Kidney (tissue), 14 donors: ENCODE measurements around the gene NEDD4L. TPM values are rescaled to one million over a fixed set of nuclear protein-coding genes. Genes with fewer than 3 reads are reported as not detected.

Experiments
- DNase-seq, 5 donors: peaks; one replicate each; pipeline ENCODE4 v3.0.0-alpha.2; 2013 to 2020
- FAIRE-seq: peaks from 2 replicates; lab custom pipeline; 2012; peaks lifted over from hg19 to GRCh38; lab: Jason Lieb, UNC
- H3K27ac ChIP-seq, 2 donors: one replicate each; pipeline ENCODE4 v1.7.0; 2013; ENCODE audit warnings: low read depth in 2 of 2, low read length in 2 of 2, inconsistent platforms in 1 of 2
- H3K27me3 ChIP-seq: one replicate; pipeline ENCODE4 v1.7.1; 2013; ENCODE audit warnings: low read length, inconsistent platforms; ENCODE audit not compliant: control insufficient read depth, insufficient read depth
- H3K36me3 ChIP-seq, 3 donors: one replicate each; pipeline versions ENCODE4 v1.7.0 to v1.7.1; 2013; ENCODE audit warnings: low read length in 3 of 3, control low read depth in 1 of 3, inconsistent platforms in 1 of 3; ENCODE audit not compliant: insufficient read depth in 3 of 3, control insufficient read depth in 2 of 3
- H3K4me1 ChIP-seq, 3 donors: one replicate each; pipeline versions ENCODE4 v1.7.0 to v1.7.1; 2013; ENCODE audit warnings: low read length in 3 of 3, inconsistent platforms in 1 of 3, low read depth in 1 of 3; ENCODE audit not compliant: control insufficient read depth in 2 of 3, insufficient read depth in 2 of 3
- H3K4me3 ChIP-seq, 3 donors: one replicate each; pipeline versions ENCODE4 v1.7.0 to v1.8.1; 2013; ENCODE audit warnings: low read length in 3 of 3, control low read depth in 1 of 3, inconsistent platforms in 1 of 3
- H3K9ac ChIP-seq, 3 donors: one replicate each; pipeline versions ENCODE4 v1.7.0 to v1.7.1; 2013; ENCODE audit warnings: low read length in 3 of 3, control low read depth in 1 of 3, inconsistent platforms in 1 of 3
- H3K9me3 ChIP-seq, 3 donors: one replicate each; pipeline versions ENCODE4 v1.7.0 to v1.7.1; 2013; ENCODE audit warnings: low read length in 3 of 3, control low read depth in 1 of 3, inconsistent platforms in 1 of 3; ENCODE audit not compliant: control insufficient read depth in 2 of 3, insufficient read depth in 1 of 3
- intact Hi-C: fragments of 100-400 bp; cut with DNase I; formaldehyde crosslinking; loops from one replicate; pipeline ENCODE4 v1.11.1; 2022
- polyA plus RNA-seq: library from polyadenylated mRNA; stranded (reverse); fragments of 350-450 nt; fragmentation: Illumina TruSeq; extraction: RNeasy Lipid Tissue Mini Kit (QIAGEN cat#74804); gene quantifications from one replicate; pipeline ENCODE4 v1.2.3, GENCODE V29; 2014; ENCODE audit warnings: low read depth, low replicate concordance; ENCODE audit not compliant: insufficient read depth
- total RNA-seq: library from RNA; stranded (reverse); fragmentation: NEBNext Ultra II Directional; extraction: Animal tissue kit (Norgen Biotek cat#: 25700); gene quantifications from one replicate; pipeline ENCODE4 v1.2.1, GENCODE V29; 2021
- TF ChIP-seq, protein P1 (sequence below): IDR thresholded peaks from 3 replicates; pipeline ENCODE4 v1.5.1; 2012; ENCODE audit warnings: mild to moderate bottlenecking, moderate library complexity, borderline replicate concordance; ENCODE audit not compliant: insufficient read depth; ENCODE audit errors: extremely low read depth
- donor health status: control.
- donor health status: control.
- donor health status: control.
- donor health status: control.
- donor health status: control.
- donor health status: DM: yes; HTN: yes; CAD: no.
- donor health status: Normal renal cell carcinoma (clear cell type).

The NEDD4L gene
- total and polyA plus RNA-seq, 2 donors from 2014 or later, result 90.8 to 95.7 TPM

DNA sequence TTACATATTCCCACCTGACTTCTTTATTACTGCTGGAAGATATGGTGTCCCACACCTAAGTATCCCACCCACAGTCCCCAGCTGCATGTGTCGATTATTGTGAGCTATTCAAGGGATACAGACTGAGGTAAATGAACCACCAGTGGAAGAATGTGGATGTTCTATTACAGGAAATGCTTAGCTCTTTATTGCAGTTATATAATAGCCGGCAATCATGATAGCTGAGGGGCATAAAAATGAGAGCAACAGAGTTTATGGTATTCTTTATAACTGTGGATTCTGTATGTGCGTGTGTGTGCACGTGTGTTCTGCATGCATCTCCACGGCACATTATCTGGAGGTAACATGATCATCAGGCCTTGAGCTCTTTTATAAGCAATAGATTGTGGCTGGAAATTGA, 198.9 kb downstream of the NEDD4L start:
- Histone ChIP-seq H3K27me3 (no peaks in the 10 kb centered on the region), H3K27ac (peak overlapping the region in 1 of 2 donors; percentile 2), H3K36me3 (no peaks in the 10 kb centered on the region), H3K9ac (no peak overlapping the region), H3K9me3 (no peaks in the 10 kb centered on the region), H3K4me1 (peaks cover 0 to 18% (median 18%) of the 10 kb centered on the region in 3 donors), H3K4me3 (no peak overlapping the region)
- FAIRE-seq (no peak), DNase-seq (no peak)
- TF ChIP-seq, protein P1, sequence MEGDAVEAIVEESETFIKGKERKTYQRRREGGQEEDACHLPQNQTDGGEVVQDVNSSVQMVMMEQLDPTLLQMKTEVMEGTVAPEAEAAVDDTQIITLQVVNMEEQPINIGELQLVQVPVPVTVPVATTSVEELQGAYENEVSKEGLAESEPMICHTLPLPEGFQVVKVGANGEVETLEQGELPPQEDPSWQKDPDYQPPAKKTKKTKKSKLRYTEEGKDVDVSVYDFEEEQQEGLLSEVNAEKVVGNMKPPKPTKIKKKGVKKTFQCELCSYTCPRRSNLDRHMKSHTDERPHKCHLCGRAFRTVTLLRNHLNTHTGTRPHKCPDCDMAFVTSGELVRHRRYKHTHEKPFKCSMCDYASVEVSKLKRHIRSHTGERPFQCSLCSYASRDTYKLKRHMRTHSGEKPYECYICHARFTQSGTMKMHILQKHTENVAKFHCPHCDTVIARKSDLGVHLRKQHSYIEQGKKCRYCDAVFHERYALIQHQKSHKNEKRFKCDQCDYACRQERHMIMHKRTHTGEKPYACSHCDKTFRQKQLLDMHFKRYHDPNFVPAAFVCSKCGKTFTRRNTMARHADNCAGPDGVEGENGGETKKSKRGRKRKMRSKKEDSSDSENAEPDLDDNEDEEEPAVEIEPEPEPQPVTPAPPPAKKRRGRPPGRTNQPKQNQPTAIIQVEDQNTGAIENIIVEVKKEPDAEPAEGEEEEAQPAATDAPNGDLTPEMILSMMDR, result no peak
- intact Hi-C loops, result no loop called here

DNA sequence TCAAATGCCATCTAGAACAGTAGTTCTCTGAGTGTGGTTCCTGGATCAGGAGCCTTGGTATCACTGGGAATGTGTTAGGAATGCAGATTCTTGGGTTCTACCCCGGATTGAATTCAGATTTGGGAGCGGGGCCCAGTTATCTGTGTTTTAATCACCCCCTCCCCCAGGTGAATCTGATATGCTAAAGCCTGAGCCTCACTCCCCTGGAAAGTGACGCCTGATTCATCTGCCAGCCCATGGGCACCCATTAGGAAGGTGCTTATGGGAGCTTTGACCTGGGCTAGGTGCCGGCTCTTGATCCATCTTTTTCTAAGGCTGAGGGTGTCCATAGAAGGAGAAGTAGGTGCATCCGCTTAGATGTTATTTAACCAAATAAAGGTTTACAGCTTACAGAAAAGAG, 199.4 kb downstream of the NEDD4L start:
- no peaks in the 10 kb centered on the region for H3K36me3 ChIP-seq
- H3K9me3 ChIP-seq, result no peaks in the 10 kb centered on the region
- no peak overlapping the region for H3K9ac ChIP-seq
- H3K27ac ChIP-seq, result no peak overlapping the region
- DNase-seq (no peak), FAIRE-seq (no peak)
- no peak overlapping the region for H3K4me3 ChIP-seq
- intact Hi-C loops, result no loop called here
- no peaks in the 10 kb centered on the region for H3K27me3 ChIP-seq
- peaks cover 0 to 20% (median 19%) of the 10 kb centered on the region in 3 donors for H3K4me1 ChIP-seq
- TF ChIP-seq, protein P1, result no peak

DNA sequence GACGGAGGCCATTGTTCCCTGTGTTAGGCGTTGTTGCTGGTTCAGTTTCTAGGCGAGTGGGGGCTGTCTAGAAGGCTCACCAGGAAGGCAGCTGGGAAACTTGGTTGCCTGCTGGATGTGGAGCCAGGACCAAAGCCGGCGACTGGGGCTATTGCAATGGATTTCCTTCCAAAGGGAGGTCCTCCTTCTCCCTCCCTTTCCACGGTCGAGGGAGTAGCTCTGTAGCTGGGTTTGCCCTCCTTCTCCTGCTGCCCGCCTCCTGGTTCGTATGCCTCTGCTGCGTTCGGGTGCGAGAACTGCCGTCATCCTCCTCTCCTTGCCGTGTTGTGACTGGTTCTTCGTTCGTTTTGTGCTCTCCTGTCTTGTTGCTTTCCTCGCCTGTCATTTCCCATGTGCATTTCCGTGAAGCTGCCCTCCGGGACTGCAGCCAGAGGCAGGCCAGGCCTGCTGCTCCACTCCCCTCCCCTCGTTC, 203.4 kb downstream of the NEDD4L start:
- FAIRE-seq, result no peak
- H3K27me3 ChIP-seq, result no peaks in the 10 kb centered on the region
- H3K36me3 ChIP-seq, result peaks cover 0 to 8% (median 0%) of the 10 kb centered on the region in 3 donors
- DNase-seq, result peak in 4 of 5 donors; percentile 70 to 80 (median 72)
- peak overlapping the region; percentile 68 for H3K27ac ChIP-seq
- peak overlapping the region in 2 of 3 donors; percentile 9 to 16 for H3K9ac ChIP-seq
- H3K4me1 ChIP-seq, result peaks cover 0 to 13% (median 12%) of the 10 kb centered on the region in 3 donors
- peak overlapping the region in 2 of 3 donors; percentile 29 to 39 for H3K4me3 ChIP-seq
- TF ChIP-seq, protein P1, result no peak
- intact Hi-C loops, result no loop called here
- no peaks in the 10 kb centered on the region for H3K9me3 ChIP-seq

DNA sequence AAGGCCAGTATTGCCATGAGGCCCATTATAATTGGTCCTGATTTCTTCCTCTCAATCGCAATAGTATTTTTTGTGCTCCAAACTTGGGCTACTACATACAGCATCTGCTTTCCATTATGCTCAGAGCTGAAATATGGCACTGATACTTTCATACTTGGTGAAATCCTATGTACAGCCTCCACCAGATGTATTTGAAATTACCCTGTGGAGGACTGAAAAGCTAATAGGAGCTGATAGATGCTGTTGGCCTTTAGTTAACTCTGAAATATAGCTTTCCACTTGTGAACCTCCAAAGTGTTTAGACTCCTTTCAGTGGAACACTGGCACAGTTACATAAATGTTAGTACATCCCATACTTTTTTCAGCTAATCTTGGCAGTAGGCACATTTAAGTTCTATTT, 205.7 kb downstream of the NEDD4L start:
- Histone ChIP-seq H3K36me3 (peaks cover 0 to 8% (median 0%) of the 10 kb centered on the region in 3 donors), H3K4me1 (peaks cover 3 to 23% (median 14%) of the 10 kb centered on the region in 3 donors), H3K27me3 (no peaks in the 10 kb centered on the region), H3K27ac (no peak overlapping the region), H3K9ac (no peak overlapping the region), H3K9me3 (no peaks in the 10 kb centered on the region), H3K4me3 (no peak overlapping the region)
- DNase-seq (no peak), FAIRE-seq (no peak)
- intact Hi-C loops, result no loop called here
- TF ChIP-seq, protein P1, result no peak
